ENCODE results near the gene HIVEP3. TPM values are rescaled to one million over a fixed set of nuclear protein-coding genes. Genes with fewer than 3 reads are reported as not detected.

Gene HIVEP3
- total and polyA plus RNA-seq, 2 of the 13 experiments (the other 11 are each of a cell fraction or from before 2014, with no cell fraction given), result 0.05 TPM; not detected in 1

GRCh38 chr1:41627491-41628280 is 291.0 kb downstream of the HIVEP3 start:
- H3K27me3 ChIP-seq (ENCODE audit: control insufficient read depth in 1 of 2, insufficient read depth in 2 of 2, low read length in 2 of 2), result peaks cover 1 to 20% of the 10 kb centered on the region in 2 experiments; a peak in 3 of 5 replicates
- no peak overlapping the region for H3K4me2 ChIP-seq (ENCODE audit: low read depth, low read length)
- in situ Hi-C loops (cut with HindIII; ENCODE audit: extremely low pct_ligation_motif_present, low pct_unique_long_range_greater_than_20kb) (no loop called here), intact Hi-C loops (cut with micrococcal nuclease; ENCODE audit: unreplicated experiment) (no loop called here)
- FAIRE-seq (no peak), DNase-seq (ENCODE audit: low spot score) (no peak), ATAC-seq (no peak)
- BruUV-seq (replicated peaks), result no TSS peak
- H3K79me2 ChIP-seq (ENCODE audit: insufficient read depth, low read length), result no peaks in the 10 kb centered on the region
- H3K9ac ChIP-seq (ENCODE audit: insufficient read depth, low read depth, low read length), result no peak overlapping the region
- H2AFZ ChIP-seq (ENCODE audit: low read length), result no peak overlapping the region
- no peak overlapping the region for H3K4me3 ChIP-seq (replicated peaks in 1 of 3; ENCODE audit: insufficient read depth in 1 of 3, low read depth in 2 of 3, low read length in 3 of 3)
- 0% methylated on average over 2 of the region's 5 CpGs for WGBS (ENCODE audit: low lambda C conversion rate)
- H3K4me1 ChIP-seq (ENCODE audit: insufficient read depth, low read length), result peaks cover 6% of the 10 kb centered on the region; the same call in 1 of the 2 replicates
- no peaks in the 10 kb centered on the region for H3K9me3 ChIP-seq (ENCODE audit: low read length)
- POLR2A ChIA-PET, result no interaction called here
- no peak overlapping the region for H3K27ac ChIP-seq (ENCODE audit: extremely low read length, insufficient read depth, low read length)
- H4K20me1 ChIP-seq (ENCODE audit: insufficient read depth, low read length), result no peaks in the 10 kb centered on the region
- H3K36me3 ChIP-seq (replicated peaks in 1 of 2; ENCODE audit: control insufficient read depth in 1 of 2, insufficient read depth in 2 of 2, low read length in 2 of 2), result no peaks in the 10 kb centered on the region
- CTCF ChIA-PET (ENCODE audit: low intra/inter-chr PET ratio, low total read pairs), result no interaction called here
- TF ChIP-seq SRF (IDR thresholded peaks at IDR 0.05; ENCODE audit: low read depth, low read length) (no peak), ATF7 (IDR thresholded peaks at IDR 0.05) (no peak), ATF7 (CRISPR knock-in tag; IDR thresholded peaks at IDR 0.05) (no peak), ZNF646 (CRISPR knock-in tag; IDR thresholded peaks at IDR 0.05) (no peak), CHCHD3 (CRISPR knock-in tag; IDR thresholded peaks at IDR 0.05) (no peak), ZSCAN12 (CRISPR knock-in tag; IDR thresholded peaks at IDR 0.05) (no peak), ZNF737 (CRISPR knock-in tag; IDR thresholded peaks at IDR 0.05; ENCODE audit: borderline replicate concordance) (no peak), SRSF9 (IDR thresholded peaks at IDR 0.05; ENCODE audit: borderline replicate concordance, insufficient read depth, low read depth, low read length, poor library complexity, severe bottlenecking) (no peak), ZNF33A (CRISPR knock-in tag; IDR thresholded peaks at IDR 0.05; ENCODE audit: borderline replicate concordance) (no peak), ZNF326 (CRISPR knock-in tag; IDR thresholded peaks at IDR 0.05; ENCODE audit: borderline replicate concordance) (no peak), PREB (CRISPR knock-in tag; IDR thresholded peaks at IDR 0.05) (no peak), SMARCE1 (IDR thresholded peaks at IDR 0.05; ENCODE audit: borderline replicate concordance) (no peak), THRA (CRISPR knock-in tag; IDR thresholded peaks at IDR 0.05; ENCODE audit: borderline replicate concordance) (no peak), SIX1 (CRISPR knock-in tag; IDR thresholded peaks at IDR 0.05; ENCODE audit: borderline replicate concordance) (no peak)

Measured in HepG2 (cell line).